ENCODE data around the gene DPM1. TPM values are rescaled to one million over a fixed set of nuclear protein-coding genes. Genes with fewer than 3 reads are reported as not detected.

The DPM1 gene
- total RNA-seq, 1 donor from 2014 or later, result 32.7 TPM

DNA sequence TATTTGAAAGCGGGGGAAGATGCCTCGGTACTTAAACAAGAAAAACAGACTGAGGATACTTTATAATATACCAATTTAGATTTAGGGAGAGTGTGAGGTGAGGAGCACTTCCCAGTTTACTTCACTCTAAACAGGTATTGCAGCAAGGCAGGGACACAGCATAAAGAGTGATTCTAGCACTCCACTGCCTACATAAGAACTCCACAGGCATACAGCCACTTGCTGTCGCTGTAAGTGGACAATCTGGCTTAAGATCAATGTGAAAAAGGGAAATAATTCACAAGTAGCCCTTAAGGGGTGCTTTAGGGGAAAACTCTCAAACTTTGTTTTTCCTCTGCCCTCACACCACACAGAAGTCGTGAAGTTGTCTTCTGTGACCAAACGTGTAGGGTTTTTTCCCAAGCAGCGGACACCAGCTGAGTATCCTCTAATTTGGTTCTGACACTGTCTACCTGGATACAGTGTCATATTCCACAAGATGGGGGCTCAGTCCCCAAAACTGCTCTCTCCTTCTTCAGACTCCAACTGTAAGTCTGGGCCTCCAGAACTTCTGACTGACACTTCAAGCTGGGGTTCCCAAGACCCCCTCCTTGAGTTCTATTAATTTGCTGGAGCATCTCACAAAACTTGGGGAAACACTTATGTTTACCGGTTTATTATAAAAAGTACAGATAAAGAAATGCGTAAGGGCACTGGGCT lies 36.4 kb downstream of the DPM1 start:
- Mint-ChIP-seq H3K4me3 (ENCODE audit: unreplicated experiment) (no peak overlapping the region), H3K27me3 (ENCODE audit: unreplicated experiment) (no peaks in the 10 kb centered on the region), H3K9me3 (ENCODE audit: unreplicated experiment) (no peaks in the 10 kb centered on the region), H3K4me1 (ENCODE audit: unreplicated experiment) (peaks cover 67% of the 10 kb centered on the region), H3K27ac (ENCODE audit: unreplicated experiment) (peak overlapping the region; percentile 70), H3K36me3 (ENCODE audit: unreplicated experiment) (peaks cover 14% of the 10 kb centered on the region)
- TF ChIP-seq CTCF (IDR thresholded peaks at IDR 0.05), result no peak
- no peak for DNase-seq (ENCODE audit: extremely low spot score, unreplicated experiment)

GRCh38 chr20:50920997-50921396 lies 37.3 kb downstream of the DPM1 start:
- H3K27me3 Mint-ChIP-seq (ENCODE audit: unreplicated experiment), result no peaks in the 10 kb centered on the region
- H3K4me3 Mint-ChIP-seq (ENCODE audit: unreplicated experiment), result no peak overlapping the region
- peak overlapping the region; percentile 76 for H3K27ac Mint-ChIP-seq (ENCODE audit: unreplicated experiment)
- H3K36me3 Mint-ChIP-seq (ENCODE audit: unreplicated experiment), result peaks cover 14% of the 10 kb centered on the region
- no peak for DNase-seq (ENCODE audit: extremely low spot score, unreplicated experiment)
- H3K9me3 Mint-ChIP-seq (ENCODE audit: unreplicated experiment), result no peaks in the 10 kb centered on the region
- no peak for TF ChIP-seq CTCF (IDR thresholded peaks at IDR 0.05)
- peaks cover 72% of the 10 kb centered on the region for H3K4me1 Mint-ChIP-seq (ENCODE audit: unreplicated experiment)

DNA sequence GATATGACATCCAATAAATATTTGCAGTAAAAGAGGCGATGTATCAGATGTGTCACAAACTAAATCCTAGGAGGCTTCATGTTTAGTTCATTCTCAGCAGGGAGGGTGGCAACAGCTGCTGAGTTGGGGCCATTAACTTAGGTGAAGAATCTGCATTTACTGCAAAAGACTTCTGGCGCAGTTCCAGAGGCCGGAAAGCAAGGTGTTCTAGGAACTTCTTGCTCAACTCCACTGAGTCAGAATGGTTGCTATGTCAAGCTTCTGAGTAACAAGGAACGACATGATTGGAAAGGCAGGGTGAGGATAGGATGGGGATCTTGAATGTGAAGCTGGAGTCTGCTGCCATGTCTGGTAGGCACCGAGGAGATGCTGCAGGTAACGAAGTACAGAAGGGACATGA lies 38.8 kb downstream of the DPM1 start:
- no peak overlapping the region for H3K4me3 Mint-ChIP-seq (ENCODE audit: unreplicated experiment)
- H3K36me3 Mint-ChIP-seq (ENCODE audit: unreplicated experiment), result peaks cover 9% of the 10 kb centered on the region
- TF ChIP-seq CTCF (IDR thresholded peaks at IDR 0.05), result no peak
- DNase-seq (ENCODE audit: extremely low spot score, unreplicated experiment), result no peak
- H3K27ac Mint-ChIP-seq (ENCODE audit: unreplicated experiment), result peak overlapping the region; percentile 42
- peaks cover 72% of the 10 kb centered on the region for H3K4me1 Mint-ChIP-seq (ENCODE audit: unreplicated experiment)
- H3K27me3 Mint-ChIP-seq (ENCODE audit: unreplicated experiment), result no peaks in the 10 kb centered on the region
- H3K9me3 Mint-ChIP-seq (ENCODE audit: unreplicated experiment), result no peaks in the 10 kb centered on the region

GRCh38 chr20:50918403-50918802 lies 39.9 kb downstream of the DPM1 start:
- H3K4me3 Mint-ChIP-seq (ENCODE audit: unreplicated experiment), result no peak overlapping the region
- H3K36me3 Mint-ChIP-seq (ENCODE audit: unreplicated experiment), result peaks cover 13% of the 10 kb centered on the region
- DNase-seq (ENCODE audit: extremely low spot score, unreplicated experiment), result no peak
- no peaks in the 10 kb centered on the region for H3K9me3 Mint-ChIP-seq (ENCODE audit: unreplicated experiment)
- H3K4me1 Mint-ChIP-seq (ENCODE audit: unreplicated experiment), result peaks cover 78% of the 10 kb centered on the region
- H3K27me3 Mint-ChIP-seq (ENCODE audit: unreplicated experiment), result no peaks in the 10 kb centered on the region
- H3K27ac Mint-ChIP-seq (ENCODE audit: unreplicated experiment), result no peak overlapping the region
- no peak for TF ChIP-seq CTCF (IDR thresholded peaks at IDR 0.05)

DNA sequence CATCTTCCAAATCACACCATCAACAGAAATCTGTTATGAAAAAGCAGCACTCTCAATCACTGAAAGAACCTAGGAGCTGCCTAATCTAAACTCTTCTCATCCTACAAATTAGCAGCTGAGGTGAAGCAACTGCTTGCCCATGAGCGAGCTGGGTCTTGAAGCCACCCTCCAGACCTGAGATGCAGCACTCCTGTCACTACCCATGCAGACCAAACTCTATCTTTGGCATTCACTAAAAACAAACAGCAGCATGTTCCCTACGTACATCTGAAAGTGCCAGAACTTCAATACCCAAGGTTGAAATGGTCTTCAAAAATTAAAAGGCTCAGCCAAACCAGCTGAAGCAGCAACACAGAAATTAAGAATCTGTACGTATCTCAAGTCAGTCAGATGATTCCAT lies 41.4 kb downstream of the DPM1 start:
- Mint-ChIP-seq H3K36me3 (ENCODE audit: unreplicated experiment) (peaks cover 14% of the 10 kb centered on the region), H3K4me3 (ENCODE audit: unreplicated experiment) (no peak overlapping the region), H3K27me3 (ENCODE audit: unreplicated experiment) (no peaks in the 10 kb centered on the region), H3K27ac (ENCODE audit: unreplicated experiment) (peak overlapping the region; percentile 52), H3K4me1 (ENCODE audit: unreplicated experiment) (peaks cover 76% of the 10 kb centered on the region), H3K9me3 (ENCODE audit: unreplicated experiment) (no peaks in the 10 kb centered on the region)
- DNase-seq (ENCODE audit: extremely low spot score, unreplicated experiment), result no peak
- no peak for TF ChIP-seq CTCF (IDR thresholded peaks at IDR 0.05)

Measured in osteocyte (in vitro differentiated cells).